Mesenteric fat pad (tissue), 1 donor: ENCODE data around the gene RPS14. TPM values are rescaled to one million over a fixed set of nuclear protein-coding genes. Genes with fewer than 3 reads are reported as not detected.
"Not testable (repeated sequence)": the region's sequence is repeated elsewhere in the genome, so short reads cannot be mapped to it uniquely, and the experiment has no call there.

Experiments used
- DNase-seq: peaks from one replicate; pipeline ENCODE4 v3.0.0-alpha.2; 2020; ENCODE audit warnings: low spot score
- total RNA-seq: library from RNA; stranded (reverse); fragmentation: NEBNext Ultra II Directional; extraction: Animal tissue kit (Norgen Biotek cat#: 25700); gene quantifications from one replicate; pipeline ENCODE4 v1.2.1, GENCODE V29; 2021
- donor health status: DM: yes; HTN: yes; CAD: no.

The RPS14 gene
- total RNA-seq, 1 donor from 2014 or later: 1,447 TPM

GRCh38 chr5:150446583-150446982 lies 3.0 kb downstream of the RPS14 start:
- DNase-seq: no peak

GRCh38 chr5:150446088-150446487 lies 3.5 kb downstream of the RPS14 start:
- no peak for DNase-seq

DNA sequence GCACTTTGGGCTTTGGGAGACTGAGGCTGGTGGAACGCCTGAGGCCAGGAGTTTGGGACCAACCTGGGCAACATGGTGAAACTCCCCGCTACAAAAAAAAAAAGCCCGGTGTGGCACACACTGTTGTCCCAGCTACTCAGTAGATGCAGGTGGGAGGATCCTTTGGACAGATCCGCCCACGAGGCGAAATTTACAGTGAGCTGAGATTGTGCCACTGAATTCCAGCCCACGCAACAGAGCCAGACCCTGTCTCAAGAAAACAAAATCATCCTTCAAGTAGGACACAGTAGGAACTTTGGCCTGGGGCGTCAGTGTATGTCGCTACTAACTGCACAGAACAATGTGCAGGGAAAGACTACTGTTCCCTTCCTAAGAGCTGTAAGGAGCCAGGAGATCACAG lies 4.8 kb downstream of the RPS14 start:
- DNase-seq: no peak

GRCh38 chr5:150443242-150444075 lies 6.1 kb downstream of the RPS14 start:
- DNase-seq: no peak

DNA sequence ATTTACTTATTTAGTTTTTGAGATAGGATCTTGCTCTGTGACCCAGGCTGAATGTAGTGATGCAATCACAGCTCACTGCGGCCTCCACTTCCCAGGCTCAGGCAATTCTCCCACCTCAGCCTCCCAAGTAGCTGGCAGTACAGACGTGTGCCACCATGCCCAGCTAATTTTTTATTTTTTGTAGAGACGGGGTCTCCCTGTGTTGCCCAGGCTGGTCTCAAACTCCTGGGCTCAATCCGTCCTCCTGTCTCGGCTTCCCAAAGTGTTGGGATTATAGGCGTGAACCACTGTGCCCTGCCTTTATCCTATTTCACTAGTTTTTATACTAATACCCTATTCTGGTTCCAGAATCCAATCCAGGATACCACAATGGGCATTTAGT lies 6.8 kb downstream of the RPS14 start:
- no peak for DNase-seq

- no peak for DNase-seq
Measured at GRCh38 chr5:150441813-150442698, 7.5 kb downstream of the RPS14 start.

DNA sequence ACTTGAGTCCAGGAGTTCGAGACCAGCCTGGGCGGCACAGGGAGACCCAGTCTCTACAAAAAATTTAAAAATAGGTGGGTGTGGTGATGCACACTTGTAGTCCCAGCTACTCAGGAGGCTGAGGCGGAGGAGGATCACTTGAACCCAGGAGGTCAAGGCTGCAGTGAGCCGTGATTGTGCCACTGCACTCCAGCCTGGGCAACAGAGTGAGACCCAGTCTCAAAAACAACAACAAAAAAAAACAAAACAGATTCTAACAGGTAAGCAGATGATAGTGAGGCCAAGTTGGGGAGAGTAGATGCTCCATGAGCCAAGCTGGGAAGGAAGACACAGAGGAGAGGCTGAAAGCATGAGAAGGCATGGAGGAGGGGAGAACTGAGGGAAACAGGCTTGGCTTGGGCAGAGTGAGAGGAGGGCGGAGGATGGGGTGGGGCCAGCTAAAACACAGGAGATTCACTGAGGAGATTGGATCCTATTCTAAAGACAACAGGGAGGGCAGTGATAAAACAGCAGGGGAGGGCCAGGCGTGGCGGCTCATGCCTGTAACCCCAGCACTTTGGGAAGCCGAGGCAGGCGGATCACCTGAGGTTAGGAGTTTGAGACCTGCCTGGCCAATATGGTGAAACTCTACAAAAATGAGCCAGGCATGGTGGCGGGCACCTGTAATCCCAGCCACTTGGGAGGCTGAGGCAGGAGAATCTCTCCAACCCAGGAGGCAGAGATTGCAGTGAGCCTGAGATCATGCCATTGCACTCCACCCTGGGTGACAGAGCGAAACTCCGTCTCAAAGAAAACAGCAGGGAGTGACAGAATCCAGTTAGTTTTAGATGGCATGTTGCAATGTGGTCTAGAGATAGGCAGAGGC lies 8.4 kb downstream of the RPS14 start:
- no peak for DNase-seq

DNA sequence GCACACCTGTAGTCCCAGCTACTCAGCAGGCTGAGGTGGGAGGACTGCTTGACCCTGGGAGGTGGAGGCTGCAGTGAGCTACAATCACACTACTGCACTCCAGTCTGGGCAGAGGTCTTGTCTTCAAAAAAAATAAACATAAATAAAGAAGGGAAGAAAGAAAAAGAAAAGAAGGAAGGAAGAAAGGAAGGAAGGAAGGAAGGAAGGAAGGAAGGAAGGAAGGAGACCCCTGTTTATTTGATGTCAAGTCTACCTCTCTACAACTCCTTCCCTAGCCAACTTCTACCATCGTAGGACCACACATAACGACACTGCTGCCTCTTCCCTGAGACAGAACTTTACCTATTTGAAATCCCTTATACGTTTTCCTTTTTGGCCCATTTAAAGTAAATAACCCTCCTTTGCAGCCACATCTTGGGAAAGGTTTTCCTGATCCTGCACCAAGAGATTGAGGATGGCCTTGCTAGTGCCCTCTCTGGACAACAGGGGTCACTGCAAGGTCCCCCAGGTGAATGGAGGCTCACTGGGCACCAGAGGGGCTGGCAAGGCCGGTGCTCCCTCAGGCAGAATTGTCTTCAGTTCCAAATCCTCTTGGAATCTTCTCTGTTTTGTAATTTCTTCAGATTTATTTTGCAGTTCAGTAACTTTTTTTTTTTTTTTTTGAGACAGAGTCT lies 10.5 kb downstream of the RPS14 start:
- DNase-seq: no peak

- peak; percentile 92 for DNase-seq
Measured at GRCh38 chr5:150436141-150436680, 13.3 kb downstream of the RPS14 start.

- no peak for DNase-seq
Measured at GRCh38 chr5:150434464-150434863, 15.1 kb downstream of the RPS14 start.

DNA sequence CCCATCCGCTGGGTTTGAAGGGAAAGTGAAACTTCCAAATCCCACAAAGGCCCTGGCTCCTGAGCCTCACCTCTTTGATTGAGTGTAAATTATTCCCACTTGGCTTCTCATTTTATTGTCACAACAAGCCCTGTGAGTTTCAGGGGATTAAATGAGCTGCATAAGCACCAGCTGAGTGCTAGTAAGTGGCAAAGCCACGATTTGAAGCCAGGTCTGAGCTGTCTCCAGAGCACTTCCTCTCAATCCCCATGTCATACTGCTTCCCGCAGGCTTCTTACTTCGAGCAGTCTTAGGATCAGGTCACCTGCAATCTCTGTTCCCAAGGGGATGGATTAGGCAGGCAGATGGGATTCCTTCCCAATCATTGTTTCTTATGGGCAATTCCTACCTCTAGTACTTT lies 18.0 kb downstream of the RPS14 start:
- DNase-seq: no peak

GRCh38 chr5:150431048-150431447 lies 18.5 kb downstream of the RPS14 start:
- no peak for DNase-seq

- DNase-seq: no peak
Measured at GRCh38 chr5:150429410-150429873, 20.1 kb downstream of the RPS14 start.

- DNase-seq: no peak
Measured at GRCh38 chr5:150428978-150429377, 20.6 kb downstream of the RPS14 start.

DNA sequence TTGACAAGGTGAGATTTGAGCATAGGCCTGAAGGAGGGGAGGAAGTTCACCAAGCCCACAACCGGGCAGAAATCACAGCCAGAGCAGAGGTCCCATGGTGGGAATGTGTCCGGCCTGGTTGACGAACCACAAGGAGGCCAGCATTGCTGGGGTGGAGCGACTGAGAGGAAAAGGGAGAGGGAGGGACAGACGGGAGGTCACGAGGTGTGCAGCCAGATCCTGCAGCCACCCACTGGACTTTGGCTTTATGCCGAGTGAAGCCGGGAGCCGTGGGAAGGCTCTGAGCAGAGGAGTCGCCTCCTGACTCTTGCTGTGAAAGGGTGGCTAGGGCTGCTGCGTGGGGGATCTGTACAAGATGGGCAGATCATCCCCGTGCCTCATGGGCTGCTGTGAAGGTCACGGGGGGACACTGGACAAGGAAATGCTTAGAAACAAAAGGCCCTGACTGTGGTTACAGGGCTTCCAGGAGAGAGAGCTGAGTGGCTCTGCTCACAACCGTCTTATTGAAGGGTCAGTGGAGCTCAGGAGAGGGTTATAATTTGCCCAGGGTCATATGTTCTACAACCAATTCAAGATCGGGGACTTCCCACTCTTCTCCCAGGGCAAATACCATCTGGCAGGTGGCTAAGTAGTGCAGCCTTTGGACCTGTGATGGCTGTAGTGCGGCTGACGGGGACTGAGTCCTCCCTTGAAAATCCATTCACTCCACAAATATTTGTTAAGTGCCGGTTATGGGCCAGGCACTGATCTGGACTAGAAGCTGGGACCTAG lies 21.2 kb downstream of the RPS14 start:
- DNase-seq: no peak

GRCh38 chr5:150426165-150426564 lies 23.4 kb downstream of the RPS14 start:
- not testable (repeated sequence) for DNase-seq

GRCh38 chr5:150422758-150423157 lies 26.8 kb downstream of the RPS14 start:
- no peak for DNase-seq

DNA sequence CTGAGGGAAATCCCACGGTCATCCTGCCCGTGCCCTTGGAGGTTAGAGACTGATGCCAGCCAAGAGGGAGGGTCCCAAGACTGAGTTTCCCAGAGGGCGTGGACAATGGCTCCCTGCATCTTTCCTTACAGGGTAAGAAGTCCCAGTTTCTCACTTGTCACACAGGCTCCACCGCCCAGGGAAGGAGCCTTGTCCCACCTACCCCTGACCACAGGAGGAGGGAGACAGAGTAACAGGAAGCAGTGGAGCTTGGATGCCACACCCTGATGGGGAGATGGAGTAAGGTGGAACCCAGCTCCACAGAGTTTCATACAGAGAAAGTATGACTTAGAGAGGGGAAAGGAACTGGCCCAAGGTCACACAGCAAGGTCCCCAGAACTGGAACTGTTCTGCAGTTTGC lies 27.5 kb downstream of the RPS14 start:
- no peak for DNase-seq

GRCh38 chr5:150419630-150420270 lies 29.8 kb downstream of the RPS14 start:
- DNase-seq: no peak
